Keratinocyte (primary cell): Measurements from ENCODE around the gene MICALL1. TPM values are rescaled to one million over a fixed set of nuclear protein-coding genes. Genes with fewer than 3 reads are reported as not detected.

Experiments used
- DNase-seq: peaks from one replicate; pipeline ENCODE4 v3.0.0-alpha.2; 2011; ENCODE audit warnings: low read depth, missing footprints, low spot score
- FAIRE-seq: peaks from 2 replicates; lab custom pipeline; 2011; peaks lifted over from hg19 to GRCh38; lab: Jason Lieb, UNC
- H2AFZ ChIP-seq: 2 replicates; pipeline ENCODE4 v1.6.0; 2012; ENCODE audit warnings: low read length, control low read depth, inconsistent platforms; ENCODE audit not compliant: control insufficient read depth
- H3K27ac ChIP-seq: 2 replicates; pipeline ENCODE4 v1.5.1; 2011; ENCODE audit warnings: low read length; ENCODE audit not compliant: control insufficient read depth, insufficient read depth
- H3K27me3 ChIP-seq: 3 replicates; pipeline ENCODE4 v1.6.0; 2011; ENCODE audit warnings: low read length; ENCODE audit not compliant: control insufficient read depth, insufficient read depth; ENCODE audit errors: extremely low read depth
- H3K36me3 ChIP-seq, 2 experiments: 2 replicates in 1 of 2; 3 replicates in 1 of 2; pipeline ENCODE4 v1.5.1; 2011; ENCODE audit warnings: low read length in 2 of 2, mild to moderate bottlenecking in 1 of 2; ENCODE audit not compliant: control insufficient read depth in 2 of 2, insufficient read depth in 2 of 2; ENCODE audit errors: extremely low read depth in 1 of 2
- H3K4me1 ChIP-seq: 3 replicates; pipeline ENCODE4 v1.5.1; 2011; ENCODE audit warnings: low read length; ENCODE audit not compliant: control insufficient read depth, insufficient read depth; ENCODE audit errors: extremely low read depth
- H3K4me2 ChIP-seq: 3 replicates; pipeline ENCODE4 v1.6.0; 2011; ENCODE audit warnings: low read depth, low read length; ENCODE audit not compliant: control insufficient read depth, insufficient read depth; ENCODE audit errors: extremely low read depth
- H3K4me3 ChIP-seq, 3 experiments: fragments of 200-600 bp in 1 of 3; sonication (generic) in 1 of 3; 2 replicates in 2 of 3; 3 replicates in 1 of 3; pipeline ENCODE4 v1.5.1; 2011 to 2016; ENCODE audit warnings: low read length in 3 of 3, mild to moderate bottlenecking in 3 of 3, control low read depth in 2 of 3, inconsistent platforms in 1 of 3, low read depth in 1 of 3, mixed read lengths in 1 of 3, mixed run types in 1 of 3, moderate library complexity in 1 of 3; ENCODE audit not compliant: control insufficient read depth in 2 of 3, insufficient read depth in 2 of 3; ENCODE audit errors: extremely low read depth in 1 of 3
- H3K79me2 ChIP-seq: 2 replicates; pipeline ENCODE4 v1.6.0; 2012; ENCODE audit warnings: low read length; ENCODE audit not compliant: control insufficient read depth, insufficient read depth
- H3K9ac ChIP-seq: 3 replicates; pipeline ENCODE4 v1.6.0; 2011; ENCODE audit warnings: low read length; ENCODE audit not compliant: control insufficient read depth, insufficient read depth; ENCODE audit errors: extremely low read depth
- H3K9me1 ChIP-seq: 3 replicates; pipeline ENCODE4 v1.6.0; 2011; ENCODE audit warnings: low read length; ENCODE audit not compliant: control insufficient read depth, insufficient read depth; ENCODE audit errors: extremely low read depth
- H3K9me3 ChIP-seq: 2 replicates; pipeline ENCODE4 v1.5.1; 2012; ENCODE audit warnings: low read depth, low read length; ENCODE audit not compliant: control insufficient read depth
- H4K20me1 ChIP-seq: 3 replicates; pipeline ENCODE4 v1.6.0; 2011; ENCODE audit warnings: low read length; ENCODE audit not compliant: control insufficient read depth, insufficient read depth; ENCODE audit errors: extremely low read depth
- CTCF ChIP-seq, 3 experiments: IDR thresholded peaks in 1 of 3; conservative IDR thresholded peaks in 1 of 3; optimal IDR thresholded peaks in 1 of 3; 2 replicates in 2 of 3; 3 replicates in 1 of 3; pipeline versions ENCODE3 to v1.5.1; 2011; ENCODE audit warnings: low read length in 3 of 3, mild to moderate bottlenecking in 3 of 3, moderate library complexity in 2 of 3, control low read depth in 1 of 3, inconsistent platforms in 1 of 3; ENCODE audit not compliant: insufficient read depth in 2 of 3; ENCODE audit errors: extremely low read depth in 1 of 3
- EZH2 ChIP-seq: IDR thresholded peaks from one replicate; pipeline ENCODE4 v1.6.1; 2012; ENCODE audit warnings: inconsistent platforms, mild to moderate bottlenecking, low read length, moderate library complexity
- dilution Hi-C: fragments of 300-500 bp; cut with MboI; formaldehyde crosslinking; loops from one replicate; pipeline ENCODE4 v1.7.0; 2020; ENCODE audit warnings: low sequenced_read_pairs; ENCODE audit not compliant: extremely low pct_ligation_motif_present
- polyA plus RNA-seq, 5 experiments: library from polyadenylated mRNA; depleted of rRNA in 3 of 5; stranded (reverse) in 3 of 5; stranded (forward) in 1 of 5; unstranded in 1 of 5; fragments of >200 nt; gene quantifications; 1 replicate in 1 of 5; 2 replicates in 3 of 5; 3 replicates in 1 of 5; pipeline versions ENCODE4 v1.2.1 to v1.2.3, GENCODE V29; 2011 to 2012; ENCODE audit warnings: missing spikeins in 2 of 5, low read depth in 1 of 5, low replicate concordance in 1 of 5

The MICALL1 gene
- polyA plus RNA-seq, 1 donor (not counting 4 experiments of a cell fraction or from before 2014, with no cell fraction given) = 42.8 TPM

- dilution Hi-C loops = no loop called here
Observed at GRCh38 chr22:37904572-37905533, 1.2 kb upstream of the MICALL1 start.

GRCh38 chr22:37906364-37907008, 389 bp downstream of the MICALL1 start:
- peak overlapping the region; percentile 100 for H3K4me2 ChIP-seq
- H3K79me2 ChIP-seq = peaks cover 52% of the 10 kb centered on the region
- peaks cover 14% of the 10 kb centered on the region for H4K20me1 ChIP-seq
- peaks cover 21 to 35% of the 10 kb centered on the region in 2 experiments for H3K36me3 ChIP-seq
- no peak overlapping the region for H2AFZ ChIP-seq
- DNase-seq (no peak), FAIRE-seq (no peak)
- H3K27ac ChIP-seq = peak overlapping the region; percentile 84
- peak overlapping the region; percentile 94 to 99 (median 95) for H3K4me3 ChIP-seq
- H3K4me1 ChIP-seq = peaks cover 57% of the 10 kb centered on the region
- TF ChIP-seq CTCF (optimal IDR thresholded peaks at IDR 0.05 in 1 of 3, IDR thresholded peaks at IDR 0.05 in 1 of 3, conservative IDR thresholded peaks at IDR 0.05 in 1 of 3; ENCODE audit: extremely low read depth in 1 of 3, insufficient read depth in 2 of 3, low read length in 3 of 3) (no peak), EZH2 (no peak)
- no peaks in the 10 kb centered on the region for H3K27me3 ChIP-seq
- dilution Hi-C loops = no loop called here
- peak overlapping the region; percentile 87 for H3K9ac ChIP-seq
- H3K9me1 ChIP-seq = peaks cover 5% of the 10 kb centered on the region
- H3K9me3 ChIP-seq = no peaks in the 10 kb centered on the region

More at GRCh38 chr22:37904572-37905533, 1.2 kb upstream of the MICALL1 start:
- DNase-seq = peak; percentile 98
- Histone ChIP-seq H3K36me3 (peaks cover 12 to 21% of the 10 kb centered on the region in 2 experiments), H2AFZ (no peak overlapping the region), H3K27me3 (no peaks in the 10 kb centered on the region), H3K9me3 (no peaks in the 10 kb centered on the region), H3K79me2 (peaks cover 35% of the 10 kb centered on the region), H3K27ac (peak overlapping the region; percentile 98), H3K4me2 (peak overlapping the region; percentile 69), H3K9ac (peak overlapping the region; percentile 87), H3K4me3 (peak overlapping the region in 2 of 3 experiments; percentile 23 to 57), H3K9me1 (peaks cover 5% of the 10 kb centered on the region), H3K4me1 (peaks cover 40% of the 10 kb centered on the region), H4K20me1 (peaks cover 3% of the 10 kb centered on the region)
- TF ChIP-seq CTCF (optimal IDR thresholded peaks at IDR 0.05 in 1 of 3, IDR thresholded peaks at IDR 0.05 in 1 of 3, conservative IDR thresholded peaks at IDR 0.05 in 1 of 3; ENCODE audit: extremely low read depth in 1 of 3, insufficient read depth in 2 of 3, low read length in 3 of 3) (no peak), EZH2 (no peak)
- peak; percentile 97 for FAIRE-seq
